Heart left ventricle (tissue), 13 donors: ENCODE data around the gene CDC37L1.

Experiments
- CTCF ChIP-seq, 12 donors: fragments of 200-600 bp; sonication (generic) in 4 of 12; IDR thresholded peaks; one replicate each; pipeline versions ENCODE4 v1.5.0 to v1.8.0; 2018 to 2022; ENCODE audit warnings: antibody characterized with exemption in 12 of 12, mild to moderate bottlenecking in 5 of 12
- POLR2A ChIP-seq, 2 donors: fragments of 450-650 bp; IDR thresholded peaks; one replicate each; pipeline ENCODE4 v1.6.1; 2017; ENCODE audit warnings: antibody characterized with exemption in 2 of 2, mild to moderate bottlenecking in 2 of 2, moderate library complexity in 2 of 2
- donor health status: ischemic (EF 13 %, LVEDD 7.1; RV severe dilation, severe dysfunction).
- donor health status: DM: no; HTN: yes; CAD: no.
- donor health status: DM: no; HTN: no; CAD: no.
- donor health status: ischemic (EF 25% LVEDD 6.9; RV normal size, moderate dysfunction).
- donor health status: ischemic (EF 25% LVEDD 5.7; RV mildly dilated, moderate dysfunction).
- donor health status: ischemic (EF 35%, LVEDD 5.7; RV mildly dilated, moderate dysfunction).
- donor health status: nonischemic (EF 11% LVEDD 7.7; RV severe dilation, severe dysfunction).
- donor health status: DM: yes; HTN: yes; CAD: no.
- donor health status: PGD.
- donor health status: ischemic (EF 29% LVEDD 5.4; RV normal size, mild dysfunction).
- donor health status: nonischemic (EF 23%, LVEDD 6.1; RV moderate dilation, normal function).

GRCh38 chr9:4689021-4689420 lies 9.7 kb downstream of the CDC37L1 start:
- TF ChIP-seq CTCF (IDR thresholded peaks at IDR 0.05) (no peak), POLR2A (IDR thresholded peaks at IDR 0.05) (no peak)
